GM18502 (cell line): ENCODE measurements around the gene EGF.

Experiments used
- ATAC-seq: cut with Tn5 transposase; IDR thresholded peaks from one replicate; pipeline ENCODE4 v1.9.1; 2021; ENCODE audit warnings: mild to moderate bottlenecking; ENCODE audit not compliant: unreplicated experiment, poor library complexity

The EGF gene

DNA sequence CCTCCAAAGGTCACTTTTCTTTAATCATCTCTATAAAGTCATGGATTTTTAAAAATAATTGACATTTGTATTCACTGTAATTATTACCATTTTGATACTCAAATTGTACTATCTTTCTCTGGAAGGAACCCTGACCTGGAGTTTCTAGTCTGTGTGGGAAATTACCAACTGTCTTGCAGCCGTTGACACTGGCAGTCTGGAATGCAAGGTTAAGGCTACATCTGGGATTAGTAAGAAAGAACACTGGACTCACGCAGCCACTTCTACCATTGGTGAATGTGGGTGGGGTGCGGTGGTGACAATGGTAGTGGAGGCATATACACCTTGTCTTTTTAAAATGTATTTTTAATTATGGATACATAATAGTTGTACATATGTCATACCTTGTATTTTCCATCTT, 40.9 kb downstream of the EGF start:
- ATAC-seq, result no peak

- ATAC-seq, result no peak
Observed at GRCh38 chr4:109955146-109955545, 42.5 kb downstream of the EGF start.

DNA sequence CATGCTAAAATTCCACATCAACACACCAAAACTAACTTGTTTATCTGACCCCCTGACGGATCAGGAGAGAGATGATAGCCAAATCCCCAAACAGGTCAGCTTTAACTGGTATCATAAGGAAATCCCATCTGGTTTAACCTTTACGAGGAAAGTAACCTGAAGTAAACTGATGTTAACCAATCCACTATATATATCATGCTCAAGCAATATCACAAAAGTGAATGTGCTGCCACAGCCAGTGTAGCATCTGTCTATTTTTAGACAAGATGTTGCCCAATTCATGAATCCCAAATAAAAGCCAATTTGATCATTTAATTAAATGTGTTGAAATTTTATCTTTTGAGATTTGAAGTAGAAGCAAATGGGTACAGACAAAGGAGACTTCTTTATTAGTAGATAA, 44.5 kb downstream of the EGF start:
- no peak for ATAC-seq

- ATAC-seq, result no peak
Observed at GRCh38 chr4:109959195-109959594, 46.5 kb downstream of the EGF start.

GRCh38 chr4:109962401-109962800, 49.7 kb downstream of the EGF start:
- ATAC-seq, result no peak

GRCh38 chr4:109966891-109967481, 54.3 kb downstream of the EGF start:
- no peak for ATAC-seq

DNA sequence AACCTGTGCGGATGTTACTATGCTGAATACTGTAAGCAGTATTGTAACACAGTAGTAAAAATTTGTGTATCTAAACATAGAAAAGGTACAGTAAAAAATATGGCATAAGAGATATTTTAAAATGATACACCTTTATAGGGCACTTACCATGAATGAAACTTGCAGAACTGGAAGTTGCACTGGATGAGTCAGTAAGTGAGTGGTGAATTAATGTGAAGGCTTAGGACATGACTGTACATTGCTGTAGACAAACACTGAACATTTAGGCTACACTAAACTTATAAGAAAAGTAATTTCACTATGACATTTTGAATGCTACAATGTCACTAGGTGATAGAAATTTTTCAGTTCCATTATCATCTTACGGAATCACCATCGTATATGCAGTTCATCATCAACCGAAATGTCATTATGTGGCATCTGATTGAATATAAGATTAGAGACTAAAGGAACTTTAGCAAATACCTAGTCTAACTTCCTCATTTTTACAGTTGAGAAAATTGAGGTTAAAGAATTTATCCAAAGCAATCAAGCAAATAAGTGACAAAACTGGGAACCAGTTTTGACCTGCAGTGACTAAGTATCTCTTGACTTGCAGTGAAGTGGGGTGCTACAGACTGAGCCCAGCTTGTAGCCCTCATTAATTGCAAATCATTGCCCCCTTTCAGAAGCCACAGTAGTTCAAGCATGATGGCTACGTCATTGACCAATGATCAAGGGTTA, 55.3 kb downstream of the EGF start:
- peak; percentile 61 for ATAC-seq

- no peak for ATAC-seq
Observed at GRCh38 chr4:109969087-109969486, 56.4 kb downstream of the EGF start.

DNA sequence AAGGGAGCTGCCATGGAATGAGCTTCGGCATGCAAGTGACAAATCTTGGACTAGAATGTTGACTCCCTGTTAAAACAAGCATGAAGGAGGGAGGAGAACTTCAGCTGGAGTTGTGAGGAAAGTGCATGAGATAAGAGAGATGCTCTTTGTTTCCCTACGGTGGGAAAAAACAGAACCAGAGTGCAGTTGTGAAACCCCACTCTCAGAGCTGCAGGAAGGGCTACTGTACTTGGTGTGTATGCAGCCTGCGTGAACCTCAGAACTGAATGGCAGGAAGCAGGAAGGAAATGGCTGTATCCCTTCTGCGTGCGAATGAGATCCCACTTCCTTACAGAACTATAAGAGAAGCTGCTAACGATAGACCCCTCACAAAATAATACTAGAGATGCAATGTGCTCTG, 57.2 kb downstream of the EGF start:
- ATAC-seq, result no peak

- no peak for ATAC-seq
Observed at GRCh38 chr4:109972786-109973528, 60.3 kb downstream of the EGF start.

DNA sequence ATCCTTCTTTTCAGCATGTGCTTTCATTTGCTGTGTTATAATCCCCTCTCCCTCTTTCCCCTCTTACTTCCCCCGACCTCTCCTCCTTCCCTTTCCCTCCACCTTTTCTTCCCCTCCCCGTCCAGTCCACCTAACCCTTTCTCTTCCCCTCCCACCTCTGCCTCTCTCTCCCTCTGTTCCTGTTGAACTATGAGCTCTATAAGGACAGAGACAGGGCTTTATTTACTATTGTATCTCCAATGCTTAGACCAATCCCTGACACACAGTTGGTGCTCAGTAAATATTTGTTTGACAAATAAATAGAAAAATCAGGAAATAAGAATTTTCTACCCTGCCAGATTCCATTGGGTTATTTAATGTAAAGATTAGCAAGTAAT, 60.8 kb downstream of the EGF start:
- ATAC-seq, result no peak

DNA sequence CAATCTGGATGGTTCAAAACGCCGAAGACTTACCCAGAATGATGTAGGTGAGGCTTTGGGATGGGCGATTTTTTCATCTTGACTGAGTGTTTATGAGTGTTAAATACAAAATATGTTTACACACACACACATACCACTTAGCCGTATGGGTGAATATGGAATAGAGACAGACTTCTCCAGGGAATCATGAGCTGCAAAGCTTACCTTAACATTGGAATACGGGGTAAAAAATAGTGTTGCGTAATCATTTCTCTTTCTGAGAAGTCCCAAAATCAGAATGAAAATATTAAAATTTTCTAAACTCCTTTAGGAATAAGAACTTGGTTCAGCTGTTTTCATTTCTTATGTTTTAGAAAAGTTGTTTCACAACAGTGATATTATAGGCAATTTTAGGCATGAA, 63.5 kb downstream of the EGF start:
- no peak for ATAC-seq

DNA sequence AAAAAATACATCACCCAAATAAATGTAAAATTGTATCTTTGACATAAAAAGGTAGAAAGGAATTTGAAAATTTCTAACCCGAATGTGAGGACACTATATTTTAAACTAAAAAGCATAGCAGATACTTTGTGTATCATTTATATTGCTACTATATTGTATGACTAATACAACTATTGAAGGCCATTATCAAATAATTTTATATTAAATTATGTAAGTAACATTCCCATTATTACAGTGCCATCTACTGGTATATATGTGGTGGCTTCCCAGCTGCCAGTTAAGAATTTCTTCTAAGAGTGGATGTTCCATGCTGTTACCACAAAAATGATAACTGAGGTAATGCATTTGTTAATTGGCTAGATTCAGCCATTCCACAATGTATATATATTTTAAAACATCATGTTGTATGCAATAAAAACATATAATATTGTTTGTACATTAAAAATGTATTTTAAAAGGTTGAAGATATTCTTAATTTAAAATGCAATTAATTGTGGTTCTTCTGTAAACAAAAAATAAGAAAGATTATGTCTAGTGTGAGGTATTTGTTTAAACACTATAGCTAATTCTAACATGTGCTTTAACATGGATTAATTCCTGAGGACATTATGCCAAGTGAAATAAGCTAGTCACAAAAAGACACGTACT, 65.3 kb downstream of the EGF start:
- ATAC-seq, result no peak

- no peak for ATAC-seq
Observed at GRCh38 chr4:109978704-109979454, 66.2 kb downstream of the EGF start.

GRCh38 chr4:109979920-109980717, 67.4 kb downstream of the EGF start:
- ATAC-seq, result no peak

GRCh38 chr4:109981936-109982335, 69.3 kb downstream of the EGF start:
- ATAC-seq, result no peak

GRCh38 chr4:109982521-109982920, 69.8 kb downstream of the EGF start:
- ATAC-seq, result no peak

GRCh38 chr4:109985993-109986974, 73.6 kb downstream of the EGF start:
- ATAC-seq, result no peak

DNA sequence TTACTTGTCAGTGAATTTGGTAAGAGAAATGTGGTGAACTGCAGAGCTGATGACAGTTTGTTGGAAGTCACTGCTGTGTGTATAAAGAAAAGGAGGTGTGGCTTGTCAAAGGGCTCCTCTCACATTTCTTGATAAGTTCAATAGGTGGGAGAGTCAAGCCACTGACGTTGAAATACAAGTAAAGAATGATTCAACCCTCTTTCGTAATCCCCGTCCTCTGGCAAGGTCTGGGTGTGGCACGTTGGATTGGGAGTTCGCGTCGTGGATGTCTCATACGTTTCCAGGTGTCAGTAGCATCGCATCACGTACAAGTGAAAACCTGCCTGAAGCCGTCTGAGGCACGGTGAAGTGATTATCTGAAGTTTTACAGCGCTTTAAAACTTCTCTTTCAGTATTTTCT, 76.4 kb downstream of the EGF start:
- ATAC-seq, result no peak
